Astrocyte (in vitro differentiated cells and primary cell): ENCODE data around the gene CHST13. TPM values are rescaled to one million over a fixed set of nuclear protein-coding genes. Genes with fewer than 3 reads are reported as not detected.

ENCODE experiments used
- DNase-seq: peaks from one replicate; pipeline ENCODE4 v3.0.0-alpha.2; 2010; ENCODE audit warnings: low read depth
- FAIRE-seq: peaks from 2 replicates; lab custom pipeline; 2011; peaks lifted over from hg19 to GRCh38; lab: Jason Lieb, UNC
- H2AFZ ChIP-seq: 2 replicates; pipeline ENCODE4 v1.6.0; 2012; ENCODE audit warnings: low read depth, low read length, inconsistent platforms
- H3K27ac ChIP-seq: 2 replicates; pipeline ENCODE4 v1.5.1; 2011; ENCODE audit warnings: low read depth, low read length, inconsistent platforms
- H3K27me3 ChIP-seq: 2 replicates; pipeline ENCODE4 v1.6.0; 2011; ENCODE audit warnings: low read length, inconsistent platforms; ENCODE audit not compliant: insufficient read depth
- H3K36me3 ChIP-seq: 2 replicates; pipeline ENCODE4 v1.5.1; 2011; ENCODE audit warnings: low read length, inconsistent platforms; ENCODE audit not compliant: insufficient read depth
- H3K4me1 ChIP-seq: 2 replicates; pipeline ENCODE4 v1.5.1; 2011; ENCODE audit warnings: low read length, inconsistent platforms; ENCODE audit not compliant: insufficient read depth
- H3K4me2 ChIP-seq: 2 replicates; pipeline ENCODE4 v1.6.0; 2012; ENCODE audit warnings: low read length, inconsistent platforms
- H3K4me3 ChIP-seq: 2 replicates; pipeline ENCODE4 v1.5.1; 2011; ENCODE audit warnings: low read depth, mild to moderate bottlenecking, low read length, inconsistent platforms; ENCODE audit not compliant: insufficient read depth
- H3K79me2 ChIP-seq: 2 replicates; pipeline ENCODE4 v1.6.0; 2012; ENCODE audit warnings: mild to moderate bottlenecking, low read length, inconsistent platforms; ENCODE audit not compliant: insufficient read depth
- H3K9ac ChIP-seq: 2 replicates; pipeline ENCODE4 v1.6.0; 2012; ENCODE audit warnings: mild to moderate bottlenecking, low read length, inconsistent platforms
- H3K9me3 ChIP-seq: 2 replicates; pipeline ENCODE4 v1.5.1; 2012; ENCODE audit warnings: low read depth, mild to moderate bottlenecking, low read length, inconsistent platforms; ENCODE audit not compliant: insufficient read depth
- H4K20me1 ChIP-seq: 2 replicates; pipeline ENCODE4 v1.6.0; 2012; ENCODE audit warnings: low read length, inconsistent platforms; ENCODE audit not compliant: insufficient read depth
- H3K27ac Mint-ChIP-seq: one replicate; pipeline ENCODE4 v1.8.0; 2021; ENCODE audit warnings: mild to moderate bottlenecking, mixed read lengths; ENCODE audit not compliant: unreplicated experiment
- H3K27me3 Mint-ChIP-seq: one replicate; pipeline ENCODE4 v1.8.0; 2021; ENCODE audit warnings: low read depth, mixed read lengths; ENCODE audit not compliant: unreplicated experiment
- H3K36me3 Mint-ChIP-seq: one replicate; pipeline ENCODE4 v1.8.0; 2021; ENCODE audit warnings: low read depth, mixed read lengths; ENCODE audit not compliant: unreplicated experiment
- H3K4me1 Mint-ChIP-seq: one replicate; pipeline ENCODE4 v1.8.0; 2021; ENCODE audit warnings: low read depth, mixed read lengths; ENCODE audit not compliant: unreplicated experiment
- H3K4me3 Mint-ChIP-seq: one replicate; pipeline ENCODE4 v1.8.0; 2021; ENCODE audit warnings: mild to moderate bottlenecking, moderate library complexity, mixed read lengths; ENCODE audit not compliant: unreplicated experiment
- H3K9me3 Mint-ChIP-seq: one replicate; pipeline ENCODE4 v1.8.0; 2021; ENCODE audit warnings: mild to moderate bottlenecking, mixed read lengths; ENCODE audit not compliant: unreplicated experiment
- EZH2 ChIP-seq: IDR thresholded peaks from 2 replicates; pipeline ENCODE4 v1.6.1; 2012; ENCODE audit warnings: mild to moderate bottlenecking, low read length, inconsistent platforms; ENCODE audit not compliant: insufficient read depth
- total RNA-seq: library from RNA; stranded (reverse); gene quantifications from 2 replicates; pipeline ENCODE4 v1.2.1, GENCODE V29; 2021
- TF ChIP-seq, protein P1 (sequence below): IDR thresholded peaks from 2 replicates; pipeline ENCODE4 v1.5.1; 2011; ENCODE audit warnings: low read depth, mild to moderate bottlenecking, inconsistent platforms, low read length, moderate library complexity; ENCODE audit not compliant: insufficient read depth

Gene CHST13
- total RNA-seq, 1 donor from 2014 or later = not detected

DNA sequence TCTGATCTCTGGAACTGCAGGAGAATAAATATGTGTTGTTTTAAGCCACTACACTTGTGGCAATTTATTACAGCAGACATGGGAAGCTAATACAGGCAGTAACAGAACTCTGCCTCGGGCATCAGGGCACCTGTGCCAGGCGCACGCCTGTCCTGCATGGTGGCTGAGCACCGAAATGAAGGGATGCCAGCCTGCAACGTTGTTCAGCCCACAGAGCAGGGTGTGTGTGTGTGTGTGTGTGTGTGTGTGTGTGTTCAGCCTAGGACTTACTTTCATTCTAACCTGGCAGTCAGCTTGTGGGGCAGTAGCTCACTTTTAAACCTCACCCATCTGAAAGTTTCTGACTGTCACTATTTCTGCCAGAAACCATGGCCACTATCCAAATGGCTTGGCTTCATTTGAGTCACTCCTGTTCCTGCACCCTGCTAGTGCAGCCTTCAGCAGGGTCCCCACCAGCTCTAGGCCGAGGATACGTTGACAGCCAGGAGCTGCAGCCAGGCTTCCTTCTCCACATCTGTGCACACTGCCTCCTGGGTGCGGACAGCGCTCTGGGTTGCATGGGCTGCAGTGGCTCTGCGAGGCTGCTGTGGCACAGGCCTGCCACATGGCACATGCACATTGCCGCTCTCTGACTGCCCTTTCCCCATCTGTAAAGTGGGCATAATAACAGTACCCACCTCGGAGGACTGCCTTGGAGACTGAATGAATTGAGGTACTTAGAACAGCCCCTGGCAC, 10.9 kb upstream of the CHST13 start:
- no peak for FAIRE-seq
- H3K4me1 Mint-ChIP-seq = peaks cover 1% of the 10 kb centered on the region

DNA sequence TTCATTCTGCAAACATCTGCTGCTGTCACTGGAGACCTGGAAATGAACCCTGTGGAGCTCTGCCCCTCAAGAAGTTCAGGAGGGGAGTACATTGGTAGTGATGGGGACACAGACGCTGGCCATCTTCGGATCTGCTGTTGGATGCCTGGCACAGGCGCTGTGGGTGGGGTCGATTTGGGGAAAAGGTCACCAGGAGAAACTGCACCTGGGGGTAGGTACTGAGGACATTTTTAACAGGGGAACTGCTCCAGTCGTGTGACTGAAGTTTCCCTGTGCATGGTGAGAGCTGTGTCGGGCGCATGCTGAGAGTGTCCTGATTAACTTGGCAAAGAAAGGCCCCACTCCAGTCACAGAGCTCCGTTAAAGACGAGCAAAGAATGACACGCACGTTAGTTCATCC, 9.8 kb upstream of the CHST13 start:
- Histone ChIP-seq H3K79me2 (no peaks in the 10 kb centered on the region), H2AFZ (no peak overlapping the region), H4K20me1 (no peaks in the 10 kb centered on the region), H3K9me3 (no peaks in the 10 kb centered on the region), H3K4me1 (no peaks in the 10 kb centered on the region), H3K27me3 (peaks cover 11% of the 10 kb centered on the region), H3K36me3 (no peaks in the 10 kb centered on the region), H3K27ac (no peak overlapping the region), H3K4me2 (no peak overlapping the region), H3K4me3 (no peak overlapping the region), H3K9ac (no peak overlapping the region)
- Mint-ChIP-seq H3K27ac (no peak overlapping the region), H3K4me3 (no peak overlapping the region), H3K9me3 (no peaks in the 10 kb centered on the region), H3K4me1 (no peaks in the 10 kb centered on the region), H3K27me3 (peaks cover 32% of the 10 kb centered on the region), H3K36me3 (peaks cover 2% of the 10 kb centered on the region)
- TF ChIP-seq EZH2 = no peak
- TF ChIP-seq, protein P1, sequence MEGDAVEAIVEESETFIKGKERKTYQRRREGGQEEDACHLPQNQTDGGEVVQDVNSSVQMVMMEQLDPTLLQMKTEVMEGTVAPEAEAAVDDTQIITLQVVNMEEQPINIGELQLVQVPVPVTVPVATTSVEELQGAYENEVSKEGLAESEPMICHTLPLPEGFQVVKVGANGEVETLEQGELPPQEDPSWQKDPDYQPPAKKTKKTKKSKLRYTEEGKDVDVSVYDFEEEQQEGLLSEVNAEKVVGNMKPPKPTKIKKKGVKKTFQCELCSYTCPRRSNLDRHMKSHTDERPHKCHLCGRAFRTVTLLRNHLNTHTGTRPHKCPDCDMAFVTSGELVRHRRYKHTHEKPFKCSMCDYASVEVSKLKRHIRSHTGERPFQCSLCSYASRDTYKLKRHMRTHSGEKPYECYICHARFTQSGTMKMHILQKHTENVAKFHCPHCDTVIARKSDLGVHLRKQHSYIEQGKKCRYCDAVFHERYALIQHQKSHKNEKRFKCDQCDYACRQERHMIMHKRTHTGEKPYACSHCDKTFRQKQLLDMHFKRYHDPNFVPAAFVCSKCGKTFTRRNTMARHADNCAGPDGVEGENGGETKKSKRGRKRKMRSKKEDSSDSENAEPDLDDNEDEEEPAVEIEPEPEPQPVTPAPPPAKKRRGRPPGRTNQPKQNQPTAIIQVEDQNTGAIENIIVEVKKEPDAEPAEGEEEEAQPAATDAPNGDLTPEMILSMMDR = no peak
- FAIRE-seq = no peak
- DNase-seq = no peak

More for the DNA sequence above, 10.9 kb upstream of the CHST13 start:
- H3K9ac ChIP-seq = no peak overlapping the region
- H3K79me2 ChIP-seq = no peaks in the 10 kb centered on the region
- Mint-ChIP-seq H3K27ac (no peak overlapping the region), H3K36me3 (peaks cover 2% of the 10 kb centered on the region), H3K4me3 (no peak overlapping the region), H3K27me3 (peaks cover 25% of the 10 kb centered on the region), H3K9me3 (no peaks in the 10 kb centered on the region)
- H3K4me3 ChIP-seq = no peak overlapping the region
- no peaks in the 10 kb centered on the region for H3K4me1 ChIP-seq
- H3K9me3 ChIP-seq = no peaks in the 10 kb centered on the region
- TF ChIP-seq, protein P1 = no peak
- no peak for TF ChIP-seq EZH2
- no peak overlapping the region for H3K27ac ChIP-seq
- H4K20me1 ChIP-seq = no peaks in the 10 kb centered on the region
- H3K36me3 ChIP-seq = no peaks in the 10 kb centered on the region
- no peak overlapping the region for H3K4me2 ChIP-seq
- H2AFZ ChIP-seq = no peak overlapping the region
- no peak for DNase-seq
- peaks cover 5% of the 10 kb centered on the region for H3K27me3 ChIP-seq

DNA sequence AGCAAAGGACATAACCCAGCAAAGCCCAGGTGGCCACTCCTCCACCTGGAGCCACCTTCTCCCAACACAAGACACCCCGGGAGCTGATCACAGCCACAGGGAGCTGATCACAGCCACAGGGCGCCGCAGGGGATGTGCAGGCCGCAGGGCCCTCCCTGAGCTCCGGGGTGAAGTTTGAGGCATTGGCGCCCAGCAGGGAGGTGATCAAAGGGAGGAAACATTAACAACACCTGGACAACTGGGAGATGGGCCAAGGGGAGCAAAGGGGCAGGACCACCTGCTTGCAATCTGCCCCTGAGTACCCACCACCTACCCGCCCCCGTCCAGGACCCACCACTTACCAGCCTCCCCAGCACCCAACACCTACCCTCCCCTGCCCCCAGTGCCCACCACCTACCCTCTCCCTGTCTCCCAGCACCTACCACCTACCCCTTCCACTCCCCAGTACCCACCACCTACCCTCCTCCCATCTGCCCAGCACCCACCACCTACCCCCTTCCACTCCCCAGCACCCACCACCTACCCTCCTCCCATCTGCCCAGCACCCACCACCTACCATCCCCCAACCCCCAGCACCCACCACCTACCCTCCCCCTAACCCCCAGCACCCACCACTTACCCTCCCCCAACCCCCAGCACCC, 8.8 kb upstream of the CHST13 start:
- DNase-seq = no peak
- Histone ChIP-seq H3K4me2 (no peak overlapping the region), H3K9ac (no peak overlapping the region), H3K9me3 (no peaks in the 10 kb centered on the region), H3K79me2 (no peaks in the 10 kb centered on the region), H3K27me3 (peaks cover 11% of the 10 kb centered on the region), H3K36me3 (no peaks in the 10 kb centered on the region), H3K4me1 (no peaks in the 10 kb centered on the region), H3K4me3 (no peak overlapping the region), H3K27ac (no peak overlapping the region), H4K20me1 (no peaks in the 10 kb centered on the region), H2AFZ (no peak overlapping the region)
- Mint-ChIP-seq H3K9me3 (no peaks in the 10 kb centered on the region), H3K27ac (no peak overlapping the region), H3K27me3 (peaks cover 43% of the 10 kb centered on the region), H3K4me1 (no peaks in the 10 kb centered on the region), H3K4me3 (no peak overlapping the region), H3K36me3 (peaks cover 3% of the 10 kb centered on the region)
- FAIRE-seq = no peak
- TF ChIP-seq, protein P1 = no peak
- TF ChIP-seq EZH2 = no peak
